Activated CD8-positive, alpha-beta memory T cell treated with anti-CD3 and anti-CD28 coated beads for 1 hour (primary cell): ENCODE measurements around the gene STKLD1.
A peak's percentile ranks its signal among the peaks of the same experiment; 100 is the strongest.

ENCODE experiments used
- DNase-seq, 2 donors: peaks; one replicate each; pipeline ENCODE4 v3.0.0-alpha.2; 2020; ENCODE audit warnings: low read depth in 1 of 2; ENCODE audit errors: extremely low read depth in 1 of 2

STKLD1 gene

DNA sequence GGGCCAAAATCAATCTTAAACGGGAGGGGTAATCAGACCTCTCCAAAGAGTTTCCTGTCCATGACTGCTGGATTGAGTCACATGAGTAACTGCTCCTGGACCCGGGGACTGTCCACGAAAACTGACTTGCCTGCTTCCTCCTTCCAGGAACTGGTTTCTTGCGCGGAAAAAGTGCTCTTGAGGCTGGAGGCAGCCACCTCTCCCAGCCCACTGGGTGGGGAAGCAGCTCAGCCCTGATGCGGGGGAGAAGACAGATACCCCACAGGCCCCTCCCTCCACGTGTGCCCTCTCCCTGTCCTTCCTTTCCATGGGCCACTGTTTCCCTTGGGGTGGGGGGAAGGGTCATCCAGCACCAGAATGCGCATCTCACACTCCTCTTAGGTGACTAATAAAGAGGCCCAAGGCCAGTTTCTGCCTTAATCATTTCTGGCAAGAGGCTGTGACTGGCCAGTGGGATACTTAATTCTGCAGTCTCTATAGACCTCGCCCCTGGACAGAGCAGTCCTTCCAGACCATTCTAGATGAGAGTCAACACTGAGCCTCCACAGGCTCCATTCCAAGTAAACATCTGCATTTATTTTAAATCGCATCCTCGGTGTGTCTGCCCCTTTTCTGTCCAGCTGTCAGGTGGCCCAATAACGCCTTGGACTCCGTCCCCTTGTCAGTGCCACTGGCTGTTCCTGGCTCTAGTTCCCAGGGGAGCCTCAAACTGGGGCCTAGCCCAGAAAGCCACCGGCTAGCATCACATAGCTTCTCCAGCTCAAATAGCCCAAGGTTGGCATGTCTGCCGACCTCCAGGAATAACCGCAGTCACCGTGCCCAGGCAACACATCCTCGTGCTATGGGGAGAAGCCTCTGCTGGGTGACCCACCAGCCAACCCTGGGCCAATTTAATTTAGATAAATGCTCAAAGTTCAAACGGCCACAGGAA, 29.6 kb downstream of the STKLD1 start:
- no peak for DNase-seq

DNA sequence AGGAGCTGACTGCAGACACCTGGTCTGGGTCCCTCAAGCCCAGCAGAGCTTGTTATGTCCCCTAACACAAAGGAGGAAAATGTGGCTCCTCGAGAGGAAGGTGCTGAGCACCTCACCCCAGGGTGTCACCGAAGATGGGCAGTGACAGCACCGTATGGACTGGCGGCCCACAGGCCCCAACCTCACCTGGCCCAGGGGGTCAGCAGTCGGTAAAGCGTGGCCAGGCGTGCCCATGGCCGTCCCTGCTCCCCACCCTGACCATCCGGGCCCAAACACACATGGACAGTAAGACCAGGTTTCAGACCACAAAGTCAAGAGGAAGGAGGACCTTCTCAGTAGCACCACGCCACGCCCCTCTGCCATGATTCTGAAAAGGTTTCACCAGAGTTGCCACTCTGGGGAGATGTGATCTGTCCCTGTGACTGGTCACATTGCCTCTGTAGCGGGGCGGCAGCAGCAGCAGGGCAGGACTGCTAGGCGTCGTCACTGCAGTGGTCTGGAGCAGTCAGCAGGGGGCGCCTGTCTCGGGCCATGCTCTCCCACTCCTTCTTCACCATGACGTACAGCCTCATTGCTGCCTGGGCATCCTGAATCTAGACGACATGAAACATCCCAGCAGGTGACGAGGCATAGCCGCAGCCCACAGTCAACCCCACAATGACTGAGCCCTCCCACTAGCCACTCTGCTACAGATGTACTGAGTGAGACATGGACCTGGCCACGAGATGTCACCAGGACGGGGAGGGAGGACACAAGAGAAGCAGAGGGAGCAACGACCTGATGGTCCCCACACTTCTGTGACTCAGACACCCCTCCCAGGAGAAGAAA, 30.5 kb downstream of the STKLD1 start:
- DNase-seq: peak; percentile 54 to 68

GRCh38 chr9:133408042-133408441, 31.9 kb downstream of the STKLD1 start:
- no peak for DNase-seq

GRCh38 chr9:133415170-133415569, 39.0 kb downstream of the STKLD1 start:
- no peak for DNase-seq

DNA sequence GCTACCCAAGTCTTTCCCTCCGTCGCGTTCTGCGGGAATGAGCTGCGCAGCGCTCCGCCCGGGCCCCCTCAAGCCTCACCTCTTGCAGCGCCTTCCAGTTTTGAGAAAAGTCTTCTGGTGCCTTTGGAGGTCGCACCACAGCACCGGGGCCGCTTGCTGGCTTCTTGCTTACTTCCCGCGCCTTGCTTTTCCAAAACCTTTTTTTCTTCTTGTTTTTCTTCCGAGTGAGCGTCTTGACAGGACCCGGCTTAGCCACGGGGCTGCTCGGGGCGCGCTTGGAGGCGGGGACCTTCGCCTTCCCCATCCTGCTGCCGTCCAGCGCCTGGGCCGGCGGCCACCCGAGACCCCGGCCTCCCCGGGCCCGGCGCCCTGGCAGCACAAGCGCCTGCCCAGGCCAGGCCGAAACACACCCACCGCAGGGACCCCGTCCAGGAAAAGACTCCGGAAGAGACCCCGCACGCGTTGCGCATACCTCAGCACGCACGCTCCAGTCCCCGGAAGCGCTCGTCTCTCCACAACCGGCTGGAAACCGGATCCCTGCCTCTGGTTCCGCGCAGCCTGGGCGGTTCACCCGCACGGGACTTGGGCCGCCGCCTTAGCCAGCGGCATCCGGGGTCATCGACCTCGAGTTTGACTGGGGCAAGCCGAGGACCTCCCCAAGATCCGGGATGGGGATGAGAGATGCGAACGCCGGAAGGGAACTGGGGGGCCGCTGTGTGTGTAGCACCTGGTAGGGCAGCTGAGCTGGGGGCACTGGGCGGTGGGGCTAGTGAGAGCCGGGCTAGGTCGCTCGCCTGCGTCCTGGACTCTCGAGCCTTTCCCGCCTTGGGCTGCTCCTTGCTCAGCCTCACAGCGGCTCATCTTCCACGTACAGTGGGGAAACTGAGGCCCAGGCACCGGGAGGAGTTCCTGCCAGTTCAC, 41.6 kb downstream of the STKLD1 start, which contains the start of gene REXO4:
Gene REXO4, minus strand, starts transcription at position 470 of the 921 bp plus-strand sequence. Its CDS starts 166 bp downstream, at position 304.
- DNase-seq: peak; percentile 49 to 60

GRCh38 chr9:133419005-133419404, 42.8 kb downstream of the STKLD1 start:
- no peak for DNase-seq

GRCh38 chr9:133420392-133420827, 44.2 kb downstream of the STKLD1 start:
- no peak for DNase-seq

GRCh38 chr9:133421615-133422542, 45.7 kb downstream of the STKLD1 start, which contains the start of gene ADAMTS13:
Gene ADAMTS13, plus strand, starts transcription at chr9:133422367. Its CDS starts 77 bp downstream, at chr9:133422444.
- DNase-seq: no peak

- DNase-seq: no peak
Measured at GRCh38 chr9:133423216-133423615, 47.0 kb downstream of the STKLD1 start.

GRCh38 chr9:133424187-133424586, 48.0 kb downstream of the STKLD1 start:
- DNase-seq: no peak

DNA sequence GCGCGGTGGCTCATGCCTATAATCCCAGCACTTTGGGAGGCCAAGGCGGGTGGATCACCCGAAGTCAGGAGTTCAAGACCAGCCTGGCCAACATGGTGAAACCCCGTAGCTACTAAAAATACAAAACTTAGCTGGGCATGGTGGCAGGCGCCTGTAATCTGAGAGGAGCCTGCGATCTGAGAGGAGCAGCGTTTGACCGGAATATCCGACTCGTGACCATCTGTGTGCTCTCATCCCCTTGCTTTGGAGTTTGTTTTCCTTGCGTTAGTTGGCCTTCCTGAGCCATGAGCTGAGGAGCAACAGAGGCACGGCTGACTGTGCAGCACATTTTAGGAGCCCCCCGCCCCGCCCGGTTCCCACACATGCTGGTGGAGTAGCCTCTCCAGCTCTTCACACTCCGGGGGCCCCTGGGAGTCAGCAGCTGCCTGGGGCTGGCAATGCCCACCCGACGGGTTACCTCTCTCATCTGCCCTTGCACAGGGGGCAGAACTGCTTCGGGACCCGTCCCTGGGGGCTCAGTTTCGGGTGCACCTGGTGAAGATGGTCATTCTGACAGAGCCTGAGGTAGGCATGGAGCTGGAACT, 49.0 kb downstream of the STKLD1 start:
- DNase-seq: no peak

GRCh38 chr9:133426011-133426410, 49.8 kb downstream of the STKLD1 start:
- no peak for DNase-seq

GRCh38 chr9:133427658-133428348, 51.6 kb downstream of the STKLD1 start:
- no peak for DNase-seq

GRCh38 chr9:133428617-133429101, 52.5 kb downstream of the STKLD1 start:
- no peak for DNase-seq

GRCh38 chr9:133429214-133429613, 53.0 kb downstream of the STKLD1 start:
- DNase-seq: no peak

- no peak for DNase-seq
Measured at GRCh38 chr9:133429641-133430161, 53.5 kb downstream of the STKLD1 start.

DNA sequence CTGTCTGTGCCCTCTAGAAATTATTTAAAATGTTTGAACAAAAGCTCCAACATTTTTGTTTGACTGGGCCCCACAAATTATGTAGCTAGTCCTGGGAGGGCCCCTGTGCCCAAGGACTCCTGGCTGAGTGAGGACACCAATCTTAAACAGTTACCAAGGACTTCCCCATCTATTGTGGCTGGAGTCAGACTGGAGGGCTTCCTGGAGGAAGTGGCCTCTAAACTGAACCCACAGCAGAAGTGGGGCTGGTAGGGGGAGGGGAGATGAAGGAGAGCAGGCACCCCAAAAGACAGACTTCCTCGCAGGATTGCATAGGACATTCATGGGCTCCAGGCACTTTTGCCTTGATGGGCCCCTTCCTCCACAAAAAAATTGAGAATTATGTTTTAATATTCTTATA, 54.1 kb downstream of the STKLD1 start:
- no peak for DNase-seq

- DNase-seq: no peak
Measured at GRCh38 chr9:133433351-133433843, 57.2 kb downstream of the STKLD1 start.
